RWPE1 (cell line): ENCODE data around the gene LIN7A.

Experiments
- CTCF ChIA-PET: fragments of 350-600 bp; sonication (Branson Sonifier 250); formaldehyde crosslinking; extraction: SDS; loops from one replicate; lab custom pipeline; 2021; lab: Yijun Ruan, JAX
- POLR2A ChIA-PET: fragments of 400-600 bp; formaldehyde crosslinking; extraction: SDS; loops from one replicate; lab custom pipeline; 2020; ENCODE audit warnings: antibody characterized with exemption; ENCODE audit not compliant: low non-redundant PET; lab: Yijun Ruan, JAX
- DNase-seq: peaks from one replicate; pipeline ENCODE4 v3.0.0; 2012; ENCODE audit warnings: low spot score
- H3K27ac ChIP-seq: fragments of 450-650 bp; 2 replicates; pipeline ENCODE4 v1.5.1; 2017
- TF ChIP-seq, protein P1 (sequence below): fragments of 450-650 bp; conservative IDR thresholded peaks from 2 replicates; pipeline ENCODE4 v1.5.1; 2017; ENCODE audit warnings: low read depth, mild to moderate bottlenecking

The LIN7A gene

DNA sequence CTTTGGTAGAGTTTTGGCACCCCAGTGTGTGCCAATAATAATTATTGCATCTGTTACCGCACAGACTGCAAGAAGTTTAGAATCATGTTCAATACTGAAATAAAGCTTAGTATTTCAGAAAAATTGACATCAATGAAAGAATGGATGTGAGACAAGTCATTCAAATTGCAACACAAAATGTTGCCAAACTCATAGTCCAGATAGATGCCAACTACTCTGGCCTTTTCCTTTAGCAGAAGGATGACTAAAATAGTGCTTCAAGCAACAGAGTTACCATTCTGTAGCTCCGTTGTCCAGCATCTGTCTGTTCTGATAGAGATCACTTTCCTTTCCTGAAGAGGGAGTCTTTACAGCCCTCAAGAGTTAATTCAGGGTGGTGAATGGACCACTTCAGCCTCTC is 77.5 kb downstream of the LIN7A start:
- ChIA-PET POLR2A (no interaction called here), CTCF (interaction anchor here (0.7 kb wide), 1 partner anchor 21 kb away, joined by 4 read pairs; no protein-coding TSS in a partner anchor)
- H3K27ac ChIP-seq, result no peak overlapping the region
- TF ChIP-seq, protein P1, sequence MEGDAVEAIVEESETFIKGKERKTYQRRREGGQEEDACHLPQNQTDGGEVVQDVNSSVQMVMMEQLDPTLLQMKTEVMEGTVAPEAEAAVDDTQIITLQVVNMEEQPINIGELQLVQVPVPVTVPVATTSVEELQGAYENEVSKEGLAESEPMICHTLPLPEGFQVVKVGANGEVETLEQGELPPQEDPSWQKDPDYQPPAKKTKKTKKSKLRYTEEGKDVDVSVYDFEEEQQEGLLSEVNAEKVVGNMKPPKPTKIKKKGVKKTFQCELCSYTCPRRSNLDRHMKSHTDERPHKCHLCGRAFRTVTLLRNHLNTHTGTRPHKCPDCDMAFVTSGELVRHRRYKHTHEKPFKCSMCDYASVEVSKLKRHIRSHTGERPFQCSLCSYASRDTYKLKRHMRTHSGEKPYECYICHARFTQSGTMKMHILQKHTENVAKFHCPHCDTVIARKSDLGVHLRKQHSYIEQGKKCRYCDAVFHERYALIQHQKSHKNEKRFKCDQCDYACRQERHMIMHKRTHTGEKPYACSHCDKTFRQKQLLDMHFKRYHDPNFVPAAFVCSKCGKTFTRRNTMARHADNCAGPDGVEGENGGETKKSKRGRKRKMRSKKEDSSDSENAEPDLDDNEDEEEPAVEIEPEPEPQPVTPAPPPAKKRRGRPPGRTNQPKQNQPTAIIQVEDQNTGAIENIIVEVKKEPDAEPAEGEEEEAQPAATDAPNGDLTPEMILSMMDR, result no peak
- DNase-seq, result no peak

DNA sequence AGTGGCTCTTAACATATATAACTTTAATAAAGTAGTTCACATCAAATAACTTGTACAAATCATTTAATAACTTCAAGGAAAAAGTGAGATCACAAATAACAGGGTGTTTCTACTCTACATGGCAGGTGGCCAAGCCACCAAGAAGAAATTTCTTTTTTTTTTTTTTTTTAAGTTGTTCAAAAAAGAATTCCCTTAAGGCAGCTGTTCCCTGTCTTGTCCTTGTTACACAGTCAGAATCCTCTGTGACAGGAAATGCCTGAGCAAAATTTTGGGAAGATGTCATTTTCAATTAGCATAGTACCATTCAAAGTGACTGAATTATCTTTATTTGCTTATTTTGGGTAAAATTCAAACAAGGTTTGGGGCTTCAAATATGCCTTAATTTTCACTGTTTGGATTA is 79.4 kb downstream of the LIN7A start:
- POLR2A ChIA-PET, result no interaction called here
- TF ChIP-seq, protein P1, result no peak
- DNase-seq, result no peak
- H3K27ac ChIP-seq, result no peak overlapping the region
- CTCF ChIA-PET, result interaction anchor here (0.5 kb wide), 1 partner anchor 290 kb away, joined by 3 read pairs; no protein-coding TSS in a partner anchor

- no peak for DNase-seq
- TF ChIP-seq, protein P1, result no peak
- CTCF ChIA-PET, result no interaction called here
- POLR2A ChIA-PET, result no interaction called here
- no peak overlapping the region for H3K27ac ChIP-seq
Observed at GRCh38 chr12:80857311-80857710, 80.4 kb downstream of the LIN7A start.

GRCh38 chr12:80849337-80849736 is 88.4 kb downstream of the LIN7A start:
- CTCF ChIA-PET, result no interaction called here
- no peak overlapping the region for H3K27ac ChIP-seq
- no peak for DNase-seq
- POLR2A ChIA-PET, result no interaction called here
- TF ChIP-seq, protein P1, result no peak

DNA sequence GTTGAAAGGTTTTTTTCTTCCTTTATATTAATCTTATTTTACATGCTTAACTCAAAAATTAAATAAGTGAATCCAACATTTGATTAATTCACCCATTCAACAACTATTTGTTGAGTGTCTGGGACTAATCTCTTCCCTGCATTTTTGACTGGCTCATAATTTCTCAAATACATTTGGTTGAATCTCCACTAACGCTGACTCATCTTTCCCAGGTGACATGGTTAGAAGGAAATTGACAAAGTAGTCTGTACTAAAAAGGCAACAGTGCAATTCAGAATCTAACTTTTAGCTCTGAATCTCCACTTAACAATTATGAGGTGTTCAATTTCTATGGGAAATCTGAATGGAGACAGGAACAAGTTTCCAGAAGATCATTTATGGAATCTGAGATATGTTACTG is 88.9 kb downstream of the LIN7A start:
- POLR2A ChIA-PET, result no interaction called here
- no peak for DNase-seq
- H3K27ac ChIP-seq, result no peak overlapping the region
- CTCF ChIA-PET, result no interaction called here
- TF ChIP-seq, protein P1, result no peak

- no peak for DNase-seq
- POLR2A ChIA-PET, result no interaction called here
- CTCF ChIA-PET, result interaction anchor here (0.7 to 0.8 kb wide), 2 partner anchors 107 to 281 kb away, joined by 3 to 5 read pairs; no protein-coding TSS in a partner anchor
- TF ChIP-seq, protein P1, result no peak
- no peak overlapping the region for H3K27ac ChIP-seq
Observed at GRCh38 chr12:80847575-80847974, 90.2 kb downstream of the LIN7A start.
